ENCODE results near the gene NEDD8. TPM values are rescaled to one million over a fixed set of nuclear protein-coding genes. Genes with fewer than 3 reads are reported as not detected.
A peak's percentile ranks its signal among the peaks of the same experiment; 100 is the strongest.

The NEDD8 gene
- total RNA-seq, 1 experiment from 2014 or later: 330 TPM

- TF ChIP-seq EZH2 (IDR thresholded peaks at IDR 0.05; ENCODE audit: low read length, unreplicated experiment) (no peak), CTCF (conservative IDR thresholded peaks at IDR 0.05; ENCODE audit: low read depth, low read length) (no peak), EZH2phosphoT487 (IDR thresholded peaks at IDR 0.05; ENCODE audit: borderline replicate concordance, low read length) (no peak)
- Histone ChIP-seq H3K4me2 (ENCODE audit: low read length) (no peak overlapping the region), H3K9ac (ENCODE audit: low read length) (no peak overlapping the region), H3K9me3 (ENCODE audit: low read length) (no peaks in the 10 kb centered on the region), H3K79me2 (ENCODE audit: low read length) (peaks cover 53% of the 10 kb centered on the region), H3K4me1 (ENCODE audit: insufficient read depth, low read length) (peaks cover 50% of the 10 kb centered on the region), H3K27me3 (ENCODE audit: low read length) (no peaks in the 10 kb centered on the region), H3K9me2 (replicated peaks; ENCODE audit: low read length) (no peaks in the 10 kb centered on the region), H3K27ac (ENCODE audit: low read length) (no peak overlapping the region), H3K4me3 (ENCODE audit: low read length) (no peak overlapping the region), H3K36me3 (ENCODE audit: low read depth, low read length) (peaks cover 45% of the 10 kb centered on the region), H4K20me1 (ENCODE audit: low read length) (0 out of 2 replicates have a peak, but pooled peaks cover 2% of the 10 kb centered on the region), H2AFZ (ENCODE audit: low read length) (no peak overlapping the region), H3F3A (ENCODE audit: low read length, unreplicated experiment) (no peaks in the 10 kb centered on the region)
- ATAC-seq (no peak), DNase-seq (no peak)
- ChIA-PET CTCF (no interaction called here), POLR2A (ENCODE audit: unreplicated experiment) (no interaction called here)
- intact Hi-C loops (cut with micrococcal nuclease): no loop called here
- no TSS peak for BruUV-seq (replicated peaks)
Measured at GRCh38 chr14:24235804-24236688, 3.9 kb upstream of the NEDD8 start.

DNA sequence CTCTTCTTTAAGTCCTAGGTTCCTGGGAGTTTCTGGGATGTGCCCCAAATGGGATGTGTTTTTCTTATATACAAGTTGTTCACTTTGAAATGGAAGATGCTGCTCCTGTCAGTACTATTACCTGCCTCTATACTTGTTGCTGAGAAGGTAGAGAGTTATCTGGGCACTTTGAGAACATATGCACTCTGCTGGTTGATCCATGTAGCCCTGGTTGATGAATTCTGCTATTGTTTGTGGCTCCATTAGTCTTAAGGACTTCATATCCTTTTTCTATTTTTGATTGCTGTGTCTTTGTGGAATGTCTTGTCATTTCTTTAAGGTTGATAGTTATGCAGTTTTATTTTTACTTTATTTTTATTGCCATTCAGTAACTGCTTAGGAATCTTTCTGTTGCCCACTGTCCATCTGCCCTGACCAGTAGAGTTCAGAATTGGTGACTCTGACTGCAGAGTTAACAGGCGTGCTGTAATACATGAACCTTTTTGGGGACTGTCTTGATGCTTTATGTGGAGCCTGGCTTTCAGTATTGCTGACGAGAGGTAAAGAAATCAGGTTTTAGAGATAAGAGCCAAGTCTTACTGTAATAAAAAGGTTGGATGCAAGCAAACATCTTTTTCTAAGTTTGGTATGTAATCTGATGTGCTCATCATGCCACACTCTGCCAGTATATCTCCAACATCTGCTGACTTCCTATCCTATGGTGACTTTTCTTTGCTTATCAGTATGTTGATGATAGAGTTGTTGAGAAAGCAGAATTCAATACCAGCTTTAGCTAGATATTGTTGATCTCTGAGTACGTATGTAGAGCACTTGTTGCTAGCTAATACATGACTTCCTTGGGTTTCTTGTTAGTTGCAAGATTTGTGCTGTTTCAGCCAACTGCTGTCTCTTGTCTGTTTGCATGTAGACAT, 2.2 kb upstream of the NEDD8 start:
- Histone ChIP-seq H3K4me1 (ENCODE audit: insufficient read depth, low read length) (peaks cover 41% of the 10 kb centered on the region), H2AFZ (ENCODE audit: low read length) (no peak overlapping the region), H3K4me3 (ENCODE audit: low read length) (peak overlapping the region; percentile 98), H3K27me3 (ENCODE audit: low read length) (no peaks in the 10 kb centered on the region), H3K9me2 (replicated peaks; ENCODE audit: low read length) (no peaks in the 10 kb centered on the region), H3K4me2 (ENCODE audit: low read length) (peak overlapping the region; percentile 97), H3K79me2 (ENCODE audit: low read length) (peaks cover 51% of the 10 kb centered on the region), H3K36me3 (ENCODE audit: low read depth, low read length) (peaks cover 30% of the 10 kb centered on the region), H3K9ac (ENCODE audit: low read length) (no peak overlapping the region), H3K9me3 (ENCODE audit: low read length) (no peaks in the 10 kb centered on the region), H4K20me1 (ENCODE audit: low read length) (no peaks in the 10 kb centered on the region), H3F3A (ENCODE audit: low read length, unreplicated experiment) (no peaks in the 10 kb centered on the region), H3K27ac (ENCODE audit: low read length) (no peak overlapping the region)
- CTCF ChIA-PET: no interaction called here
- DNase-seq: no peak
- intact Hi-C loops (cut with micrococcal nuclease): no loop called here
- TF ChIP-seq CTCF (conservative IDR thresholded peaks at IDR 0.05; ENCODE audit: low read depth, low read length) (no peak), EZH2 (IDR thresholded peaks at IDR 0.05; ENCODE audit: low read length, unreplicated experiment) (no peak), EZH2phosphoT487 (IDR thresholded peaks at IDR 0.05; ENCODE audit: borderline replicate concordance, low read length) (no peak)
- POLR2A ChIA-PET (ENCODE audit: unreplicated experiment): interaction anchor here (0.5 kb wide), 1 partner anchor 1139 kb away, joined by 4 read pairs; the partner anchor contains the start of gene C14orf119
- no peak for ATAC-seq
- no TSS peak for BruUV-seq (replicated peaks)
